ENCODE results near the gene SGPL1.

The SGPL1 gene

DNA sequence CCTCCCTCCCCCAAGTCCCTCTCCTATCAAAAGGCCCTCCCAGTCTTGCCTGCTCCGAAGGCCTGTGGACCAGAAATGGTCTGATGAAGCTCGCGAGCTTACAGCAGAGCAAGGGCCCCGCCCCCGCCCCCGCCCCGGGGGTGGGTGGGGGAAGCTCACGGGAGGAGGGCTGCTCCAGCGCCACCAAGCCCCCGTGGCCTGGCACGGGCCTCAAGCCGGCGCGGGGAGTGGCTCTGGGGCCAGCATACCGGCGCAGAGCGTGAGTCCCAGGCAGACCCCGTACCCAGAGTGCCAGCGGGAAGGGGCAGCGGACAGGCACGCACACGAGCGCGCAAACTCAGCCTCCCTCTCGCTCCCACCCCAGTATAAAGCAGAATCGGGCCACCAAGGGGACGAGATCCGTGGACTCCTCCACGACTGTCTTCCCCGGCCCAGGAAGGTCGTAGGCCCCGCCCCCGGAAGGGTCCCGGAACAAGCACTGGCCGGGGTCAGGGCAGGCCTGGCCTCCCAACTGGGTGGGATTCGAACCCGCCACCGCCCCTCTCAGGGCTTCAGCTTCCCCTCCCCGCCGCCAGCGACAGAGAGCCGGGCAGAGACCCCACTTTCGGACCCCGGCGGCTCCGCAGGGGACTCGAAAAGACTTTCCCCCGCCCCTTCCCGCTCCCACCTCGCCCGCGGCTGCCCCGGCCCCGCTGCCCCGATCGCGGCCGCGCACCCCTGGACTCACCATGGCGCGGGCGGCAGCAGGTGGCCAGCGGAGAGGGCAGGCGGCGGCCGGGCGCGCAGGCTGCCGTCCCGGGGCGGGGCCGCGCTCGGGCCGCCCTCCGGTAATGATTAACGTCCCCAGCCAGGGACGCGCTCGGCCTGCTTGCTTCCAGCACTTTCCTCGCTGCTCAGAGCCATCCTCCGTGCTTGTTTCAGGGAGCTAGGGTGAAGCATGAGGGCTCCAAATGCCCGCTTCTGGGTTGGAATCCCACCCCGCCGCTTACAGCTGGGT lies 72.4 kb downstream of the SGPL1 start, which contains the start of gene PCBD1:
PCBD1 (minus strand) TSS at position 762 of the 997 bp plus-strand sequence; CDS start at position 730, 32 bp downstream.
- Histone ChIP-seq H3K27ac (ENCODE audit: low read depth, low read length) (peak within 1 kb of the TSS; percentile 90), H3K4me1 (ENCODE audit: control insufficient read depth, insufficient read depth, low read length) (no peaks in the 10 kb centered on the region), H3K4me3 (ENCODE audit: low read length) (peak within 1 kb of the TSS; percentile 89), H3K36me3 (ENCODE audit: control insufficient read depth, insufficient read depth, low read length) (peaks cover 3% of the 10 kb centered on the region), H3K9ac (ENCODE audit: low read length) (peak within 1 kb of the TSS; percentile 81), H3K27me3 (ENCODE audit: control insufficient read depth, insufficient read depth, low read length) (no peaks in the 10 kb centered on the region)

DNA sequence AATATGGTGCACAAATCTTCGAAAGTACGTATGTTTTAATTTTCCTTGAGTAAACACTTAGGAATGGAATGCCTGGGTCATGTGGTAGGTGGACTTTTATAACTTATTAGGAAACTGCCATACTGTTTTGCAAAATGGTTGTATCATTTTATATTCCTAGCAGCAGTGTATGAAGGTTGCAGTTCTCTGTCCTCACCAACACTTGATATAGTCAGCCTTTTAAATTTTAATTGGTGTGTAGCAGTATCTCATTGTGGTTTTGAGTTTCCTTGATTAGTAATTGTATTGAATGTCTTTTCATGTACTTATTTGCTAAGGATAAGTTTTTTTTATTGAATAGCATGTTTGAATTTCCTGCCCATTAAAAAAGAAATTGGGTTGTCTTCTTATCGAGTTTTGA lies 73.5 kb downstream of the SGPL1 start:
- no peak overlapping the region for H3K4me3 ChIP-seq (ENCODE audit: low read length)
- H3K9ac ChIP-seq (ENCODE audit: low read length): no peak overlapping the region
- no peaks in the 10 kb centered on the region for H3K36me3 ChIP-seq (ENCODE audit: control insufficient read depth, insufficient read depth, low read length)
- H3K4me1 ChIP-seq (ENCODE audit: control insufficient read depth, insufficient read depth, low read length): no peaks in the 10 kb centered on the region
- H3K27ac ChIP-seq (ENCODE audit: low read depth, low read length): no peak overlapping the region
- no peaks in the 10 kb centered on the region for H3K27me3 ChIP-seq (ENCODE audit: control insufficient read depth, insufficient read depth, low read length)

DNA sequence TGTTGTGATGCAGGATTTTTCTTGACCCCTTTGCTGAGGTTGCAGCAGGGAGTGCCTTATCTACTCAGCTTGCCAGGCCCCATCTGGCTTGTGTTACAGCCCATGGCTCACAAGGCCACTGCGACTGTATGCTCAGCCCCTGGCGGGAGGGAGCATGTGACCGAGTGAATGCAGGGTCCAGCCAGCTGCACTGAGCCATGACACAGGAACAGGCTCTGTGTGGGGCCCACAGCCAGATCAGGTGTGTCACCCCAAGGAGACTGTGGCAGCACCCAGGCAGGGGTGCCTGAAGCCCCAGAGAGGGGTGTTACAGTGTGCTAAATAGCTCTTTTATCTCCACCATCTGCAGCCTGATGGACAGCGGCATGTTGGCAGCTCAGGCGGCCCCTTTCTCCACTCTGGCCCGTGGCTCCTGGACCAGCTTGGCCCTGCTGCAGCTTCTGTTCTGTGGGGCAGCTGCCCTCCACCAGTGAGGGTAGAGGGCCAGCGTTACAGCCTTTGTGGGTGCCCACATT lies 75.2 kb downstream of the SGPL1 start:
- Histone ChIP-seq H3K36me3 (ENCODE audit: control insufficient read depth, insufficient read depth, low read length) (no peaks in the 10 kb centered on the region), H3K27ac (ENCODE audit: low read depth, low read length) (no peak overlapping the region), H3K4me1 (ENCODE audit: control insufficient read depth, insufficient read depth, low read length) (no peaks in the 10 kb centered on the region), H3K4me3 (ENCODE audit: low read length) (no peak overlapping the region), H3K9ac (ENCODE audit: low read length) (no peak overlapping the region), H3K27me3 (ENCODE audit: control insufficient read depth, insufficient read depth, low read length) (no peaks in the 10 kb centered on the region)

DNA sequence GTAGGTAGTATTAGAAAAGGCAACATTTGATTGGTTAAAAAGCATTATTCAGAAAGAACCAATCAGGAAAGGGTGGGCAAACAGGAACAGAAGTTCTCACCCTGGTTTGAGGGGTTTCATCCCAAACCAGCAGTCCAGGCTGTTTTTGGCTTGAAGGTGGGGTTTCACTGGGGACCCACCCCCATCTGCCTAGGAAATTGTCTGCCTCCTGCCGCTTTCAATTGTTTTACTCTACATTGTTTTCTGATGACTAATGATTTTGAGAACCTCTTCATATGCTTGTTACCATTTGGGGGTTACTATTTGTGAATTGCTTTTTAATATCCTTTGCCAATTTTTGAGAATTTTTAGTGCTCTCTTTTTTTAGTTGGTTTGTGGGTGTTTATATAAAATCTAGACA lies 75.9 kb downstream of the SGPL1 start:
- H3K27ac ChIP-seq (ENCODE audit: low read depth, low read length): no peak overlapping the region
- H3K4me1 ChIP-seq (ENCODE audit: control insufficient read depth, insufficient read depth, low read length): no peaks in the 10 kb centered on the region
- no peak overlapping the region for H3K9ac ChIP-seq (ENCODE audit: low read length)
- H3K4me3 ChIP-seq (ENCODE audit: low read length): no peak overlapping the region
- H3K36me3 ChIP-seq (ENCODE audit: control insufficient read depth, insufficient read depth, low read length): no peaks in the 10 kb centered on the region
- no peaks in the 10 kb centered on the region for H3K27me3 ChIP-seq (ENCODE audit: control insufficient read depth, insufficient read depth, low read length)

DNA sequence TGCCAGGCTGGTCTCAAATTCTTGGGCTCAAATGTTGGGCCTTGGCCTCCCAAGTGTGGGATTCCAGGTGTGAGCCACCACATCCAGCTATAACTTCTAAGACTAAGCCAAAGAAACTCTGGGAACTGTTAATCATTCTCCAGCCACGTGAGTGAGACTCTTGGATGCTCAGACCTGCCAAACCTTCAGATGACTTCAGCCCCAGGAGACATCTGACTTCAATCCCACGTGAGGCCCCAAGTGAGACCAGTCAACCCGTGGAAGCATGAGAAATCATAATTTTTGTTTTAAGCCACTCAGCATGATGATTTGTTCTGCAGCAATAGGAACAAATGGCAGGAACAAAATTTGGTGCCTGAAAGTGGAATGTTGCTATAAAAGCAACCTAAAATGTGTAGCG lies 76.9 kb downstream of the SGPL1 start:
- Histone ChIP-seq H3K27me3 (ENCODE audit: control insufficient read depth, insufficient read depth, low read length) (no peaks in the 10 kb centered on the region), H3K4me3 (ENCODE audit: low read length) (no peak overlapping the region), H3K36me3 (ENCODE audit: control insufficient read depth, insufficient read depth, low read length) (no peaks in the 10 kb centered on the region), H3K27ac (ENCODE audit: low read depth, low read length) (no peak overlapping the region), H3K9ac (ENCODE audit: low read length) (no peak overlapping the region), H3K4me1 (ENCODE audit: control insufficient read depth, insufficient read depth, low read length) (no peaks in the 10 kb centered on the region)

DNA sequence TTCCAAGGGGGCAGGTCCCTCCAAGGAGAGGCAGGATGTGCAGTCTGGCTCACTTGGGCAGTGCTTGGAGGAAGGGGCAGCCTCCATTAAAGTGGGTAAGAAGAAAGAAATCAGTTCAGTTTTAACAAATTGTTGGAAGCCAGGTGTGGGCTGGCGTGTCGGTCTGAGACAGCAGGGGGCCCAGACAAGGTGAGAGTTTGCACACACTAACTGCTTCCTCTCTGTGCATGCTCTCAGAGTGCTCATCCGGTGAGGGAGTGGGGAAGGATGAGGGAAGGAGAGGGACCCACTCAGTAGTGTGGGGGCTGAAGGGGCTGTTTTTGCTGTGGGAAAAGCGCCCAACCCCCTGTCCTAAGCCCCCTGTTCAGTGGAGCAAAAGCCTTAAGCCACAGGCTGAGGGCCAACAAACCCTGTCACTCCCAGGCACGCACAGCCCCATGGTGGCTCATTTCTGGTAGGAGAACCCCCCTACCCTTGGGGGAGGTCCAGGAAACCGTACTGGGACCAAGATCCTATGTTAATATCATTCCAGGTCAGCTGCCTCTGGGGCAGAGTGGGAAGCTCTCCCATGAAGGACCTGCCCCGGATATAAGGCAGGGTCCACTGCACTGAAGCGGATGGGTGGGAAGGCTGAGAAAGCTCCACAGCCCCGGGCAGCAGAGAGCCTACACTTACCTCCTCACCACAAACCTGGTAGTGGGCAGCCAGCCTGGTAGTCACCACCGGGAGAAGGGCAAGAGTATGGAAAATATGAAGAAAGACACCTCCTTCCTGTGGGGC lies 77.7 kb downstream of the SGPL1 start:
- Histone ChIP-seq H3K4me3 (ENCODE audit: low read length) (no peak overlapping the region), H3K27ac (ENCODE audit: low read depth, low read length) (no peak overlapping the region), H3K36me3 (ENCODE audit: control insufficient read depth, insufficient read depth, low read length) (no peaks in the 10 kb centered on the region), H3K27me3 (ENCODE audit: control insufficient read depth, insufficient read depth, low read length) (no peaks in the 10 kb centered on the region), H3K9ac (ENCODE audit: low read length) (no peak overlapping the region), H3K4me1 (ENCODE audit: control insufficient read depth, insufficient read depth, low read length) (no peaks in the 10 kb centered on the region)

DNA sequence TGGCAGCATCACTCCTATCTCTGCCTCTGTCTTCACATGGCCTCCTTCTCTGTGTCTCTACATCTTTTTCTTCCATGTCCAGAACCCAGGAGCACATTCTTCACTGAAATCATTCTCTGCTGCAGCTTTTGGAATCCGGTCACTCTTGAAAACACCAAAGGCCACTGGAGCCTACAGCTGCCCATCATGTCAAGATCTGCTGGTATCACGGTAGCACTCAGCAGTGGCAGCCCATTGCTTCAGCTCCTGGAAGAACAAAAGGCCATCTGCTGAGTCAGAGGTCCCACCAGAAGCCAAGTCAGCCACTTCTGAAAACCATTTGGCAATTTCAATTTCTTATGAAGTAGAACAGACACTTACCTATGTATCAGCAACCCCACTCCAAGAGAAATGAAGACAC lies 78.7 kb downstream of the SGPL1 start:
- no peak overlapping the region for H3K27ac ChIP-seq (ENCODE audit: low read depth, low read length)

DNA sequence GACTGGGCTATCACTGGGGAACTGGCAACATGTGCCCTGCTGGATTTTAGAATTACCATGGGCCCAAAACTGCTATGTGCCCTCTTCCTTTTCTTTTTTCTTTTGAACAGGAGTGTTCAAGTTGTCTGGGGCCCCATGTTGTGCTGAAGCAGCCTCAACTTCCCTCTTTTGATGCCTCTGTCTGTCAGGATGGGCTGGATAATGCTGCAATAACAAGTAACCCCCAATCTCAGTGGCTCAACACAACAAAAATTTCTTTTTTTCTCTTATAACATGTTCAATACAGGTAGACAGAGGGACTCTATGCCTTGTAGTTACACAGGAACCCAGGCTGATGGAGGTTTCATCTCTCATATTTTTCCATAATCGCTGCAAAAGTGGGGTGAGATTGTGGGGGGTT lies 80.8 kb downstream of the SGPL1 start:
- Histone ChIP-seq H3K4me1 (ENCODE audit: control insufficient read depth, insufficient read depth, low read length) (no peaks in the 10 kb centered on the region), H3K27me3 (ENCODE audit: control insufficient read depth, insufficient read depth, low read length) (no peaks in the 10 kb centered on the region), H3K27ac (ENCODE audit: low read depth, low read length) (no peak overlapping the region), H3K36me3 (ENCODE audit: control insufficient read depth, insufficient read depth, low read length) (no peaks in the 10 kb centered on the region), H3K9ac (ENCODE audit: low read length) (no peak overlapping the region), H3K4me3 (ENCODE audit: low read length) (no peak overlapping the region)

More for the DNA sequence above, 78.7 kb downstream of the SGPL1 start:
- Histone ChIP-seq H3K4me1 (ENCODE audit: control insufficient read depth, insufficient read depth, low read length) (no peaks in the 10 kb centered on the region), H3K4me3 (ENCODE audit: low read length) (no peak overlapping the region), H3K27me3 (ENCODE audit: control insufficient read depth, insufficient read depth, low read length) (no peaks in the 10 kb centered on the region), H3K9ac (ENCODE audit: low read length) (no peak overlapping the region), H3K36me3 (ENCODE audit: control insufficient read depth, insufficient read depth, low read length) (no peaks in the 10 kb centered on the region)

DNA sequence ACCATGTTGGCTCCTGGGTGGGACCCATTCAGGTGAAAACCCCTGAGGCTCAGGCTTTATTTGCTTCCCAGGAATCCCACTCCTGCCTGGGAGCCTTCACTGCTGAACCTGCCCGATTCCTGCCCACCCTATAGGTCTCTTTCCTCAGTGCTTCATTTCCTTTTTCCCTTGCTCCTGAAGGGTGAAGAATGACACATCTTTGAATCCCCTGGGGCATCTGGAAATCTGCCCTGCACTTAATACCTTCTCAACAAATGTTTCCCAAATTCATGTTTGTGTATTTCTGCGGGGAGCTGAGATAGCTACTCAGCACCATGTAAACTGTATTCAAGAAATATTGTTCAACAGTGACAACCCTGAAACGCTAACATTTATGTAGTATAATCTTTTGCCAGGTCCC lies 82.9 kb downstream of the SGPL1 start:
- Histone ChIP-seq H3K9ac (ENCODE audit: low read length) (no peak overlapping the region), H3K4me1 (ENCODE audit: control insufficient read depth, insufficient read depth, low read length) (no peaks in the 10 kb centered on the region), H3K27ac (ENCODE audit: low read depth, low read length) (no peak overlapping the region), H3K36me3 (ENCODE audit: control insufficient read depth, insufficient read depth, low read length) (no peaks in the 10 kb centered on the region), H3K27me3 (ENCODE audit: control insufficient read depth, insufficient read depth, low read length) (no peaks in the 10 kb centered on the region), H3K4me3 (ENCODE audit: low read length) (no peak overlapping the region)

DNA sequence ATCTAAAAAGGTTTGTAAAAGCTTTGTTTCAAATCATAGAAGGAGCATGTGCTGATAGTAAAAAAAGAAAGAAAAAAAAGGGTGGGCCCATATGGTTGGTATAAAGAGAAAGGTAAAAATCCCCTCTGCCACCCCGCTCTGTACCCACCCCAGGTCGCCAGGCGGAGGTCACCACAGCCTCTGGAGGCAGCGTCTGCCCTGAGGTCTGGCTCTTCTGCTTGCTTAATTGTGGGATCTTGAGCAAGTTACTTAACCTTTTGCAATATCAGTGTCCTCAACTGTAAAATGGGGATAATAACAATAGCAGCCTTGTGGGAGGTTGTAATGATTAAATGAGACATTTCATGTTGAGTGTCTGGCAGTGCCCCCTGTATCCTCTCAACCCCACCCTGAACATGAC lies 83.3 kb downstream of the SGPL1 start:
- H3K36me3 ChIP-seq (ENCODE audit: control insufficient read depth, insufficient read depth, low read length): no peaks in the 10 kb centered on the region
- no peak overlapping the region for H3K4me3 ChIP-seq (ENCODE audit: low read length)
- H3K9ac ChIP-seq (ENCODE audit: low read length): no peak overlapping the region
- H3K27me3 ChIP-seq (ENCODE audit: control insufficient read depth, insufficient read depth, low read length): no peaks in the 10 kb centered on the region
- no peak overlapping the region for H3K27ac ChIP-seq (ENCODE audit: low read depth, low read length)
- no peaks in the 10 kb centered on the region for H3K4me1 ChIP-seq (ENCODE audit: control insufficient read depth, insufficient read depth, low read length)

DNA sequence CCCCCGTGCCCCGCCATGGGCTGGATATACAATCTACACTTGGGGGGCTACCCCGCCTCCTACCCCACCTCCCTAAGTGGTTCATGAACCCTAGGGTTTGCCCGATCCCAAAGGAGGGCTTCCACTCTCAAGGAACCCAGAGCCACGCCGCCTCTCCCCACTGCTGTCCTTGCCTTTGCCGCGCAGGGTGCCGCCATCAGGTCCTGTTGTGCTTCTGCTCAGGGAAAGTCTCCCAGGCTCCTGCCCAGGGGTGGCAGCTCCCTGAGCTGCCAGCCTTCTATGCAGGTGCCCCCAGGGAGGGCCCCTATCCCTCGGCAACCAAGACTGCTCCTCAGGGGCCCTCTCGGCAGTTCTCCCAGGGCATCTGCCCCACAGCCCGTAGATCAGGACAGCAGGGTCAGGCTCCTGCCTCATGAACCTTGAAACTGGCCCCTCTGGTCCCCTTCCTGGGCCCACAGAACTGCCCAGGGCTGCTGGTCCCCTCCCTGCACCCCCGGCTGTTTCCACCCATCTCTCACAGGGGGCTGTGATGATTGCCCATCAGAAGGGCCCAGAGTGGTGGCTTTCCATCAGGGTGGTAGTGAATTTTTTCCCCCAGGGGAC lies 85.6 kb downstream of the SGPL1 start:
- no peaks in the 10 kb centered on the region for H3K36me3 ChIP-seq (ENCODE audit: control insufficient read depth, insufficient read depth, low read length)
- H3K4me1 ChIP-seq (ENCODE audit: control insufficient read depth, insufficient read depth, low read length): no peaks in the 10 kb centered on the region
- no peak overlapping the region for H3K4me3 ChIP-seq (ENCODE audit: low read length)
- no peak overlapping the region for H3K27ac ChIP-seq (ENCODE audit: low read depth, low read length)
- no peak overlapping the region for H3K9ac ChIP-seq (ENCODE audit: low read length)
- no peaks in the 10 kb centered on the region for H3K27me3 ChIP-seq (ENCODE audit: control insufficient read depth, insufficient read depth, low read length)

DNA sequence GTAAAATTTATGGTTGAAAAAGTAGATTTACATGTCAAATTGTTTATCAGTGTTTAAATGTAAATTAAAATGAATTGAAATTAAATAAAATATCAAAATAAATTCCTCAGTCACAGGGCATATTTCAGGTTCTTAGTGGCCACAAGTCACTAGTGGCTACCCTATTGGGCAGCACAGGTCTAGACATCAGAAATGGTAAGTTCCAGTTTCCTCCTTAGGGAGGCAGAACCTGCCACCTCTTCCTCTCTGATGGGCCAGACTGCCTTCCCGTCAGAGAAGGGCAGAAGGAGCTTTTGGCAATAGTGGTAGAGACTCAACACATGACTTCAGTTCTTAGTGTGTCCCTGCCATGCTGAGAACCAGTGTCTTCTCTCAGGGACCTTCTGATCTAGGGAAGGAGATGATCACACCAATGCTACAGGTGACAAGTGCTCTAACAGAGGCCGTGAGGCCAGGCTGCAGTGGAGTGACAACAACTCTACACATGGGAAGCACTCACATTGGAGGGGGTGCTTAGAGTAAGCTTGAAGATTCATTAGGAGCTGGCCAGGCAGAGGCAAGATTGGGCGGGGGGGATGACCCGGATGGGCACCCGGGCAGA lies 87.0 kb downstream of the SGPL1 start:
- H3K27me3 ChIP-seq (ENCODE audit: control insufficient read depth, insufficient read depth, low read length): no peaks in the 10 kb centered on the region
- peaks cover 9% of the 10 kb centered on the region for H3K4me1 ChIP-seq (ENCODE audit: control insufficient read depth, insufficient read depth, low read length)
- no peaks in the 10 kb centered on the region for H3K36me3 ChIP-seq (ENCODE audit: control insufficient read depth, insufficient read depth, low read length)
- no peak overlapping the region for H3K9ac ChIP-seq (ENCODE audit: low read length)
- H3K4me3 ChIP-seq (ENCODE audit: low read length): no peak overlapping the region
- no peak overlapping the region for H3K27ac ChIP-seq (ENCODE audit: low read depth, low read length)

Data from rectal smooth muscle tissue (tissue), 1 donor.